Kidney (tissue), 14 donors: Measurements from ENCODE around the gene WDR83. TPM values are rescaled to one million over a fixed set of nuclear protein-coding genes. Genes with fewer than 3 reads are reported as not detected.
A peak's percentile ranks its signal among the peaks of the same experiment; 100 is the strongest.

Experiments used
- DNase-seq, 5 donors: peaks; one replicate each; pipeline ENCODE4 v3.0.0-alpha.2; 2013 to 2020
- FAIRE-seq: peaks from 2 replicates; lab custom pipeline; 2012; peaks lifted over from hg19 to GRCh38; lab: Jason Lieb, UNC
- H3K27ac ChIP-seq, 2 donors: one replicate each; pipeline ENCODE4 v1.7.0; 2013; ENCODE audit warnings: low read depth in 2 of 2, low read length in 2 of 2, inconsistent platforms in 1 of 2
- H3K27me3 ChIP-seq: one replicate; pipeline ENCODE4 v1.7.1; 2013; ENCODE audit warnings: low read length, inconsistent platforms; ENCODE audit not compliant: control insufficient read depth, insufficient read depth
- H3K36me3 ChIP-seq, 3 donors: one replicate each; pipeline versions ENCODE4 v1.7.0 to v1.7.1; 2013; ENCODE audit warnings: low read length in 3 of 3, control low read depth in 1 of 3, inconsistent platforms in 1 of 3; ENCODE audit not compliant: insufficient read depth in 3 of 3, control insufficient read depth in 2 of 3
- H3K4me1 ChIP-seq, 3 donors: one replicate each; pipeline versions ENCODE4 v1.7.0 to v1.7.1; 2013; ENCODE audit warnings: low read length in 3 of 3, inconsistent platforms in 1 of 3, low read depth in 1 of 3; ENCODE audit not compliant: control insufficient read depth in 2 of 3, insufficient read depth in 2 of 3
- H3K4me3 ChIP-seq, 3 donors: one replicate each; pipeline versions ENCODE4 v1.7.0 to v1.8.1; 2013; ENCODE audit warnings: low read length in 3 of 3, control low read depth in 1 of 3, inconsistent platforms in 1 of 3
- H3K9ac ChIP-seq, 3 donors: one replicate each; pipeline versions ENCODE4 v1.7.0 to v1.7.1; 2013; ENCODE audit warnings: low read length in 3 of 3, control low read depth in 1 of 3, inconsistent platforms in 1 of 3
- H3K9me3 ChIP-seq, 3 donors: one replicate each; pipeline versions ENCODE4 v1.7.0 to v1.7.1; 2013; ENCODE audit warnings: low read length in 3 of 3, control low read depth in 1 of 3, inconsistent platforms in 1 of 3; ENCODE audit not compliant: control insufficient read depth in 2 of 3, insufficient read depth in 1 of 3
- CTCF ChIP-seq: IDR thresholded peaks from 3 replicates; pipeline ENCODE4 v1.5.1; 2012; ENCODE audit warnings: mild to moderate bottlenecking, moderate library complexity, borderline replicate concordance; ENCODE audit not compliant: insufficient read depth; ENCODE audit errors: extremely low read depth
- intact Hi-C: fragments of 100-400 bp; cut with DNase I; formaldehyde crosslinking; loops from one replicate; pipeline ENCODE4 v1.11.1; 2022
- polyA plus RNA-seq: library from polyadenylated mRNA; stranded (reverse); fragments of 350-450 nt; fragmentation: Illumina TruSeq; extraction: RNeasy Lipid Tissue Mini Kit (QIAGEN cat#74804); gene quantifications from one replicate; pipeline ENCODE4 v1.2.3, GENCODE V29; 2014; ENCODE audit warnings: low read depth, low replicate concordance; ENCODE audit not compliant: insufficient read depth
- total RNA-seq: library from RNA; stranded (reverse); fragmentation: NEBNext Ultra II Directional; extraction: Animal tissue kit (Norgen Biotek cat#: 25700); gene quantifications from one replicate; pipeline ENCODE4 v1.2.1, GENCODE V29; 2021
- donor health status: control.
- donor health status: control.
- donor health status: control.
- donor health status: control.
- donor health status: control.
- donor health status: DM: yes; HTN: yes; CAD: no.
- donor health status: Normal renal cell carcinoma (clear cell type).

Gene WDR83
- total and polyA plus RNA-seq, 2 donors from 2014 or later, result 10.5 to 21.2 TPM

DNA sequence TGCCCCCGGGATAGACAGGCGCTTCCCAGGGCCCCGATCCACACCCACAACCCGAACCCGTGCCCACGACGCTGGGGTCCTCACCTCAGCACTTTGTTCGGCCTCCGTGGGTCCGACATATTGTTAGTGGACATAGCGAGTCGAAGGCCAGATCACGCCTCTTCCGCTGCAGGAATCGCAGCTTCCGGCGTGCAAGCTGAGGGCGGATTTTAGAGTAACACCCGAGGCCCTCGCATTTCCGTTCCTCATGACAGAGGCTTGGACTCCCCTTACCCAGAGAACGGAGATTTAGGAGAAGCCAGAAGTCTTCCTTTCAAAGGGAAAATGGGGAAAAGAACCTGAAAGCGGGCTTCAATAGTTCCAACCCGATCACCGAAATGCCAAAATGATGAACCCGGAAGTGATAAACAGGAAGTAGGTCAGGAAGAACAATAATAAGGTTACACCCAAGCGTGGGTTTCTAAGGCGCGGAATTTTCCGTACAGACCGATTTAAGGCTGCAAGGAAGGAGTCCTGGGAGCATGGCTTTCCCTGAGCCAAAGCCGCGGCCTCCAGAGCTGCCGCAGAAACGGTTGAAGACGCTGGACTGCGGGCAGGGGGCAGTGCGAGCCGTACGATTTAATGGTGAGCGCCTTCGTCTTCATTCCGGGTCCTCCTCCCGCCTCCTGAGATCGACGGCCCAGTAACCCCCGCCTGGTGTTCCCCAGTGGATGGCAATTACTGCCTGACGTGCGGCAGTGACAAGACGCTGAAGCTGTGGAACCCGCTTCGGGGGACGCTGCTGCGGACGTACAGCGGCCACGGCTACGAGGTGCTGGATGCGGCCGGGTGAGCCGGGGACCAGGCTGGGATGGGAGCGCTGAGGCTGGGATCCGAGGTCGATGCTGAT is 2.9 kb downstream of the WDR83 start:
- no peaks in the 10 kb centered on the region for H3K27me3 ChIP-seq
- intact Hi-C loops, result loop anchor here (10.0 kb wide), 1 partner anchor 125 kb away; the partner anchor contains the start of gene JUNB
- H3K9ac ChIP-seq, result peak overlapping the region; percentile 85 to 91 (median 90)
- H3K4me1 ChIP-seq, result peaks cover 0 to 29% (median 18%) of the 10 kb centered on the region in 3 donors
- peak overlapping the region; percentile 97 to 99 for H3K27ac ChIP-seq
- TF ChIP-seq CTCF, result no peak
- H3K36me3 ChIP-seq, result peaks cover 2 to 8% (median 5%) of the 10 kb centered on the region in 3 donors
- DNase-seq, result peak; percentile 83 to 94 (median 91)
- H3K9me3 ChIP-seq, result no peaks in the 10 kb centered on the region
- peak overlapping the region; percentile 77 to 93 (median 84) for H3K4me3 ChIP-seq
- no peak for FAIRE-seq

DNA sequence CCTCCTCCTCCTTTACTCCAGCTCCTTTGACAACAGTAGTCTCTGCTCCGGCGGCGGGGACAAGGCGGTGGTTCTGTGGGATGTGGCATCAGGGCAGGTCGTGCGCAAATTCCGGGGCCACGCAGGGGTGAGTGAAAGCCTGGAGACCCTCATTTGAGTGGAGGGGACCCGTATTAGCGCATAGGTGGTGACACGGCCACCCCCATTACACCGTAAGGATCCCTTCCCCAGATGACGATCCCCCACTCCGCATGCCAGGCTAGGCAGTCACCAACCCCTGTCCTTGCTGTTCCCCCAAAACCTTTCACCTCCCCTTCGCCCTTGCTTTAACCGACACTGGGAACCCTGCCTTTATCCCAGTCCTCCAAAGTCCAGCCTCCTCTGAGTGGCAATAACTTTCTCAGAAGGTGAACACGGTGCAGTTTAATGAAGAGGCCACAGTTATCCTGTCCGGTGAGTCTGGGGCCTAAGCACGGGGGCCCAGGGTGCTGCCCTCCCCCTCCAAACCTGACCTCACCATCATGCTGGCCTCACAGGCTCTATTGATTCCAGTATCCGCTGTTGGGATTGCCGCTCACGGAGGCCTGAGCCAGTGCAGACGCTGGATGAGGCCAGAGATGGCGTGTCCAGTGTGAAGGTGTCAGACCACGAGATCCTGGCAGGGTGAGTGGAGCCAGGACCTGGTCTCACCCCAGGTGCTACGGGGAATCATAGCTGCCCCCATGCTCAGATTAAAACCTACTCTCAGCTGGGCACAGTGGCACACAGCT is 3.7 kb downstream of the WDR83 start:
- H3K27me3 ChIP-seq, result no peaks in the 10 kb centered on the region
- no peaks in the 10 kb centered on the region for H3K9me3 ChIP-seq
- peak overlapping the region; percentile 59 to 91 (median 90) for H3K9ac ChIP-seq
- H3K27ac ChIP-seq, result peak overlapping the region in 1 of 2 donors; percentile 99
- DNase-seq, result no peak
- intact Hi-C loops, result loop anchor here (10.0 kb wide), 1 partner anchor 124 kb away; the partner anchor contains the start of gene JUNB
- FAIRE-seq, result no peak
- peaks cover 3 to 12% (median 8%) of the 10 kb centered on the region in 3 donors for H3K36me3 ChIP-seq
- TF ChIP-seq CTCF, result no peak
- peaks cover 0 to 29% (median 18%) of the 10 kb centered on the region in 3 donors for H3K4me1 ChIP-seq
- H3K4me3 ChIP-seq, result peak overlapping the region; percentile 77 to 93 (median 84)

GRCh38 chr19:12672744-12673143 is 6.1 kb downstream of the WDR83 start:
- no peak for DNase-seq
- Histone ChIP-seq H3K27me3 (no peaks in the 10 kb centered on the region), H3K9ac (no peak overlapping the region), H3K36me3 (peaks cover 9 to 29% (median 17%) of the 10 kb centered on the region in 3 donors), H3K4me3 (no peak overlapping the region), H3K27ac (no peak overlapping the region), H3K4me1 (peaks cover 0 to 22% (median 9%) of the 10 kb centered on the region in 3 donors), H3K9me3 (no peaks in the 10 kb centered on the region)
- FAIRE-seq, result no peak
- no peak for TF ChIP-seq CTCF
- intact Hi-C loops, result loop anchor here (10.0 kb wide), 1 partner anchor 122 kb away; the partner anchor contains the start of gene JUNB
